ENCODE data around the gene BNC1.
"Not testable (repeated sequence)": the region's sequence is repeated elsewhere in the genome, so short reads cannot be mapped to it uniquely, and the experiment has no call there.

BNC1 gene

GRCh38 chr15:83295417-83295816, 11.0 kb upstream of the BNC1 start:
- no peak for DNase-seq

GRCh38 chr15:83293201-83293600, 8.7 kb upstream of the BNC1 start:
- DNase-seq, result no peak

GRCh38 chr15:83292317-83292716, 7.9 kb upstream of the BNC1 start:
- no peak for DNase-seq

- no peak for DNase-seq
Measured at GRCh38 chr15:83290236-83290635, 5.8 kb upstream of the BNC1 start.

- no peak for DNase-seq
Measured at GRCh38 chr15:83289160-83289559, 4.7 kb upstream of the BNC1 start.

GRCh38 chr15:83288381-83288801, 3.9 kb upstream of the BNC1 start:
- no peak for DNase-seq

- peak; percentile 65 to 80 for DNase-seq
Measured at GRCh38 chr15:83287541-83288027, 3.1 kb upstream of the BNC1 start.

- DNase-seq, result peak; percentile 64 to 86
Measured at GRCh38 chr15:83285979-83286553, 1.6 kb upstream of the BNC1 start.

GRCh38 chr15:83285284-83285978, 967 bp upstream of the BNC1 start:
- no peak for DNase-seq

- no peak for DNase-seq
Measured at GRCh38 chr15:83283813-83284558, 478 bp downstream of the BNC1 start.

GRCh38 chr15:83283138-83283812, 1.2 kb downstream of the BNC1 start:
- DNase-seq, result no peak

- DNase-seq, result no peak
Measured at GRCh38 chr15:83282776-83283137, 1.7 kb downstream of the BNC1 start.

GRCh38 chr15:83282141-83282540, 2.3 kb downstream of the BNC1 start:
- no peak for DNase-seq

GRCh38 chr15:83278191-83278590, 6.3 kb downstream of the BNC1 start:
- DNase-seq, result peak; percentile 22 to 50

- DNase-seq, result no peak
Measured at GRCh38 chr15:83276661-83277060, 7.8 kb downstream of the BNC1 start.

GRCh38 chr15:83275412-83275811, 9.1 kb downstream of the BNC1 start:
- DNase-seq, result no peak

GRCh38 chr15:83270176-83270575, 14.3 kb downstream of the BNC1 start:
- no peak for DNase-seq

- no peak for DNase-seq
Measured at GRCh38 chr15:83268147-83268546, 16.3 kb downstream of the BNC1 start.

- no peak for DNase-seq
Measured at GRCh38 chr15:83262594-83263315, 21.7 kb downstream of the BNC1 start.

- not testable (repeated sequence) for DNase-seq
Measured at GRCh38 chr15:83262181-83262580, 22.3 kb downstream of the BNC1 start.

- no peak for DNase-seq
Measured at GRCh38 chr15:83250781-83251180, 33.7 kb downstream of the BNC1 start.

GRCh38 chr15:83249030-83249343, 35.5 kb downstream of the BNC1 start:
- no peak for DNase-seq
